IPS-20b (cell line): ENCODE measurements around the gene AKT1S1.
"Not testable (repeated sequence)": the region's sequence is repeated elsewhere in the genome, so short reads cannot be mapped to it uniquely, and the experiment has no call there.

Experiments
- H3K27ac ChIP-seq: one replicate; pipeline ENCODE4 v1.5.1; 2013; ENCODE audit warnings: low read length
- H3K27me3 ChIP-seq: 2 replicates; pipeline ENCODE4 v1.6.1; 2013; ENCODE audit warnings: mild to moderate bottlenecking, low read length, inconsistent platforms; ENCODE audit not compliant: insufficient read depth
- H3K36me3 ChIP-seq: 2 replicates; pipeline ENCODE4 v1.6.1; 2013; ENCODE audit warnings: low read depth, mild to moderate bottlenecking, inconsistent platforms, low read length, moderate library complexity; ENCODE audit not compliant: insufficient read depth
- H3K4me1 ChIP-seq: 2 replicates; pipeline ENCODE4 v1.6.1; 2013; ENCODE audit warnings: mild to moderate bottlenecking, control low read depth, inconsistent platforms, low read length, moderate library complexity; ENCODE audit not compliant: insufficient read depth
- H3K4me3 ChIP-seq: 2 replicates; pipeline ENCODE4 v1.5.1; 2013; ENCODE audit warnings: mild to moderate bottlenecking, low read length, inconsistent platforms
- H3K9ac ChIP-seq: 2 replicates; pipeline ENCODE4 v1.6.1; 2013; ENCODE audit warnings: low read depth, mild to moderate bottlenecking, inconsistent platforms, low read length, moderate library complexity
- H3K9me3 ChIP-seq: 2 replicates; pipeline ENCODE4 v1.6.1; 2013; ENCODE audit warnings: mild to moderate bottlenecking, low read depth, low read length, inconsistent platforms; ENCODE audit not compliant: insufficient read depth

The AKT1S1 gene

GRCh38 chr19:49832556-49832955 is 44.6 kb downstream of the AKT1S1 start:
- Histone ChIP-seq H3K9ac (no peak overlapping the region), H3K27ac (no peak overlapping the region), H3K4me1 (no peaks in the 10 kb centered on the region), H3K9me3 (no peaks in the 10 kb centered on the region), H3K36me3 (peaks cover 66% of the 10 kb centered on the region), H3K27me3 (no peaks in the 10 kb centered on the region), H3K4me3 (no peak overlapping the region)

- peaks cover 59% of the 10 kb centered on the region for H3K36me3 ChIP-seq
- no peak overlapping the region for H3K9ac ChIP-seq
- H3K4me1 ChIP-seq = no peaks in the 10 kb centered on the region
- no peaks in the 10 kb centered on the region for H3K9me3 ChIP-seq
- no peaks in the 10 kb centered on the region for H3K27me3 ChIP-seq
- H3K4me3 ChIP-seq = no peak overlapping the region
- H3K27ac ChIP-seq = no peak overlapping the region
Measured at GRCh38 chr19:49831592-49831991, 45.6 kb downstream of the AKT1S1 start.

GRCh38 chr19:49830766-49831165 is 46.4 kb downstream of the AKT1S1 start:
- Histone ChIP-seq H3K36me3 (peaks cover 53% of the 10 kb centered on the region), H3K4me1 (no peaks in the 10 kb centered on the region), H3K9ac (no peak overlapping the region), H3K27ac (no peak overlapping the region), H3K9me3 (no peaks in the 10 kb centered on the region), H3K4me3 (no peak overlapping the region), H3K27me3 (no peaks in the 10 kb centered on the region)

GRCh38 chr19:49829721-49830120 is 47.4 kb downstream of the AKT1S1 start:
- Histone ChIP-seq H3K27me3 (no peaks in the 10 kb centered on the region), H3K36me3 (peaks cover 46% of the 10 kb centered on the region), H3K9ac (no peak overlapping the region), H3K9me3 (no peaks in the 10 kb centered on the region), H3K4me3 (no peak overlapping the region), H3K27ac (no peak overlapping the region), H3K4me1 (no peaks in the 10 kb centered on the region)

- H3K27ac ChIP-seq = no peak overlapping the region
- peaks cover 42% of the 10 kb centered on the region for H3K36me3 ChIP-seq
- no peaks in the 10 kb centered on the region for H3K27me3 ChIP-seq
- H3K4me1 ChIP-seq = no peaks in the 10 kb centered on the region
- H3K9me3 ChIP-seq = no peaks in the 10 kb centered on the region
- no peak overlapping the region for H3K9ac ChIP-seq
- H3K4me3 ChIP-seq = no peak overlapping the region
Measured at GRCh38 chr19:49829200-49829599, 48.0 kb downstream of the AKT1S1 start.

- no peaks in the 10 kb centered on the region for H3K27me3 ChIP-seq
- H3K27ac ChIP-seq = no peak overlapping the region
- H3K36me3 ChIP-seq = peaks cover 37% of the 10 kb centered on the region
- H3K4me3 ChIP-seq = no peak overlapping the region
- no peak overlapping the region for H3K9ac ChIP-seq
- H3K9me3 ChIP-seq = no peaks in the 10 kb centered on the region
- no peaks in the 10 kb centered on the region for H3K4me1 ChIP-seq
Measured at GRCh38 chr19:49827034-49827433, 50.1 kb downstream of the AKT1S1 start.

GRCh38 chr19:49824662-49825061 is 52.5 kb downstream of the AKT1S1 start:
- Histone ChIP-seq H3K9ac (no peak overlapping the region), H3K36me3 (peaks cover 31% of the 10 kb centered on the region), H3K4me3 (no peak overlapping the region), H3K9me3 (no peaks in the 10 kb centered on the region), H3K4me1 (no peaks in the 10 kb centered on the region), H3K27me3 (no peaks in the 10 kb centered on the region), H3K27ac (no peak overlapping the region)

- Histone ChIP-seq H3K9ac (no peak overlapping the region), H3K4me1 (no peaks in the 10 kb centered on the region; the same call in 1 of the 2 replicates), H3K27me3 (no peaks in the 10 kb centered on the region), H3K9me3 (no peaks in the 10 kb centered on the region), H3K27ac (no peak overlapping the region), H3K4me3 (no peak overlapping the region), H3K36me3 (peaks cover 27% of the 10 kb centered on the region)
Measured at GRCh38 chr19:49823472-49823871, 53.7 kb downstream of the AKT1S1 start.

GRCh38 chr19:49820125-49820524 is 57.0 kb downstream of the AKT1S1 start:
- H3K9ac ChIP-seq = no peak overlapping the region

GRCh38 chr19:49819452-49820115 is 57.6 kb downstream of the AKT1S1 start:
- H3K9me3 ChIP-seq, H3K27me3 ChIP-seq, H3K4me1 ChIP-seq, H3K27ac ChIP-seq: not testable (repeated sequence)
- Histone ChIP-seq H3K36me3 (peaks cover 24% of the 10 kb centered on the region), H3K9ac (peak overlapping the region; percentile 91; the same call in 1 of the 2 replicates), H3K4me3 (peak overlapping the region; percentile 88)

More at GRCh38 chr19:49820125-49820524, 57.0 kb downstream of the AKT1S1 start:
- Histone ChIP-seq H3K27me3 (no peaks in the 10 kb centered on the region), H3K27ac (no peak overlapping the region), H3K36me3 (peaks cover 27% of the 10 kb centered on the region), H3K4me1 (no peaks in the 10 kb centered on the region; the same call in 1 of the 2 replicates), H3K9me3 (no peaks in the 10 kb centered on the region), H3K4me3 (no peak overlapping the region)
